HG02973 (cell line): ENCODE data around the gene REEP3.
A peak's percentile ranks its signal among the peaks of the same experiment; 100 is the strongest.
"Not testable (repeated sequence)": the region's sequence is repeated elsewhere in the genome, so short reads cannot be mapped to it uniquely, and the experiment has no call there.

Source experiments
- ATAC-seq: cut with Tn5 transposase; IDR thresholded peaks from one replicate; pipeline ENCODE4 v1.9.1; 2021; ENCODE audit warnings: moderate library complexity; ENCODE audit not compliant: unreplicated experiment

REEP3 gene

GRCh38 chr10:63661347-63661746 lies 140.1 kb downstream of the REEP3 start:
- ATAC-seq: no peak

- ATAC-seq: no peak
Measured at GRCh38 chr10:63664341-63664885, 143.2 kb downstream of the REEP3 start.

GRCh38 chr10:63665006-63665580 lies 143.9 kb downstream of the REEP3 start:
- not testable (repeated sequence) for ATAC-seq

GRCh38 chr10:63665670-63666134 lies 144.5 kb downstream of the REEP3 start:
- no peak for ATAC-seq

GRCh38 chr10:63666836-63667383 lies 145.7 kb downstream of the REEP3 start:
- peak; percentile 91 for ATAC-seq

- no peak for ATAC-seq
Measured at GRCh38 chr10:63667596-63668480, 146.6 kb downstream of the REEP3 start.

GRCh38 chr10:63670291-63670898 lies 149.2 kb downstream of the REEP3 start:
- no peak for ATAC-seq

GRCh38 chr10:63671317-63671937 lies 150.2 kb downstream of the REEP3 start:
- no peak for ATAC-seq

- ATAC-seq: no peak
Measured at GRCh38 chr10:63672491-63672890, 151.3 kb downstream of the REEP3 start.

- no peak for ATAC-seq
Measured at GRCh38 chr10:63673246-63673645, 152.0 kb downstream of the REEP3 start.

GRCh38 chr10:63673846-63674245 lies 152.6 kb downstream of the REEP3 start:
- ATAC-seq: no peak
